NB4 (cell line): ENCODE results near the gene ISCA1.
"Not testable (repeated sequence)": the region's sequence is repeated elsewhere in the genome, so short reads cannot be mapped to it uniquely, and the experiment has no call there.

Source experiments
- DNase-seq: peaks from one replicate; pipeline ENCODE4 v3.0.0; 2010; ENCODE audit warnings: low read depth
- H3K4me3 ChIP-seq: one replicate; pipeline ENCODE4 v1.5.1; 2011; ENCODE audit warnings: mild to moderate bottlenecking, low read depth, low read length, moderate library complexity
- MYC ChIP-seq: IDR thresholded peaks from 2 replicates; pipeline ENCODE4 v1.6.1; 2011; ENCODE audit warnings: low read depth, low read length
- POLR2A ChIP-seq: IDR thresholded peaks from 2 replicates; pipeline ENCODE4 v1.6.1; 2011; ENCODE audit warnings: mild to moderate bottlenecking; ENCODE audit not compliant: insufficient read length; ENCODE audit errors: extremely low read depth
- TF ChIP-seq, protein P1 (sequence below): IDR thresholded peaks from 2 replicates; pipeline ENCODE4 v1.6.1; 2011; ENCODE audit warnings: low read depth, low read length
- TF ChIP-seq, protein P2 (sequence below): IDR thresholded peaks from one replicate; pipeline ENCODE4 v1.5.1; 2012; ENCODE audit warnings: low read depth, low read length

ISCA1 gene

DNA sequence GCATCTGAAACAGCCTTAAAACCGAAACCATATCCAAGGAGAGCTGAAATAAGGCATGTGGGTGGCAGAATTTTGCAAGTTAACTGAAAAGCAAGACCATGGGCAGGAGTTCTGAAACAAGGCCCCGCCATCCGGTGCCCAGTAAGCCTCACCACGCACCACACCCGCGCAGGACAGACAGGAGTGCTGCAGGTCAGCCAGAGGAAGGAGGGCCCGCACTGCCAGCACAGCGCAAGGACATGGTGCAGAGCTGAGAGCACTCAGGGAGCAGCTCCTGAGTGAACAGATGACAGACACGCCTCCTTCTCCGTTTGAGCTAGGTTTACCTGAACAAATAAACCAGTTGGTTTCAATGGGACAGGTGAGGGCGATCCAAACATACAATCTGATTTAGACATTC lies 16.5 kb upstream of the ISCA1 start:
- DNase-seq: no peak
- TF ChIP-seq, protein P1, sequence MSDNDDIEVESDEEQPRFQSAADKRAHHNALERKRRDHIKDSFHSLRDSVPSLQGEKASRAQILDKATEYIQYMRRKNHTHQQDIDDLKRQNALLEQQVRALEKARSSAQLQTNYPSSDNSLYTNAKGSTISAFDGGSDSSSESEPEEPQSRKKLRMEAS: no peak
- TF ChIP-seq MYC (no peak), POLR2A (no peak)
- TF ChIP-seq, protein P2, sequence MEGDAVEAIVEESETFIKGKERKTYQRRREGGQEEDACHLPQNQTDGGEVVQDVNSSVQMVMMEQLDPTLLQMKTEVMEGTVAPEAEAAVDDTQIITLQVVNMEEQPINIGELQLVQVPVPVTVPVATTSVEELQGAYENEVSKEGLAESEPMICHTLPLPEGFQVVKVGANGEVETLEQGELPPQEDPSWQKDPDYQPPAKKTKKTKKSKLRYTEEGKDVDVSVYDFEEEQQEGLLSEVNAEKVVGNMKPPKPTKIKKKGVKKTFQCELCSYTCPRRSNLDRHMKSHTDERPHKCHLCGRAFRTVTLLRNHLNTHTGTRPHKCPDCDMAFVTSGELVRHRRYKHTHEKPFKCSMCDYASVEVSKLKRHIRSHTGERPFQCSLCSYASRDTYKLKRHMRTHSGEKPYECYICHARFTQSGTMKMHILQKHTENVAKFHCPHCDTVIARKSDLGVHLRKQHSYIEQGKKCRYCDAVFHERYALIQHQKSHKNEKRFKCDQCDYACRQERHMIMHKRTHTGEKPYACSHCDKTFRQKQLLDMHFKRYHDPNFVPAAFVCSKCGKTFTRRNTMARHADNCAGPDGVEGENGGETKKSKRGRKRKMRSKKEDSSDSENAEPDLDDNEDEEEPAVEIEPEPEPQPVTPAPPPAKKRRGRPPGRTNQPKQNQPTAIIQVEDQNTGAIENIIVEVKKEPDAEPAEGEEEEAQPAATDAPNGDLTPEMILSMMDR: no peak
- no peak overlapping the region for H3K4me3 ChIP-seq

DNA sequence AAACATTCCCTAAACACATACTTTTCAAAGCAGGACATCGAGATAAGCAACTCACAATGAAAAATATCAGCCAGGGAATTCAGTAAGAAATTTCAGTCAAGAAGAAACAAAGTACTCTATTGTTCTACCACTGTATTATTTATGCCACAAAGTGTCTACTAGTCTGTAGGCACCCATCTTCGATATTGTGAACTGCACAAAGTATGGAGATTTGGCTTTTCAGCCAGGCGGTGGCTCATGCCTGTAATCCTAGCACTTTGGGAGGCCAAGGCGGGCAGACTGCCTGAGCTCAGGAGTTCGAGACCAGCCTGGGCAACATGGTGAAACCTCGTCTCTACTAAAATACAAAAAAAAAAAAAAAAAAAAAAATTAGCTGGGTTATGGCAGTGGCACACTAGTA lies 8.0 kb upstream of the ISCA1 start:
- DNase-seq, H3K4me3 ChIP-seq: not testable (repeated sequence)

DNA sequence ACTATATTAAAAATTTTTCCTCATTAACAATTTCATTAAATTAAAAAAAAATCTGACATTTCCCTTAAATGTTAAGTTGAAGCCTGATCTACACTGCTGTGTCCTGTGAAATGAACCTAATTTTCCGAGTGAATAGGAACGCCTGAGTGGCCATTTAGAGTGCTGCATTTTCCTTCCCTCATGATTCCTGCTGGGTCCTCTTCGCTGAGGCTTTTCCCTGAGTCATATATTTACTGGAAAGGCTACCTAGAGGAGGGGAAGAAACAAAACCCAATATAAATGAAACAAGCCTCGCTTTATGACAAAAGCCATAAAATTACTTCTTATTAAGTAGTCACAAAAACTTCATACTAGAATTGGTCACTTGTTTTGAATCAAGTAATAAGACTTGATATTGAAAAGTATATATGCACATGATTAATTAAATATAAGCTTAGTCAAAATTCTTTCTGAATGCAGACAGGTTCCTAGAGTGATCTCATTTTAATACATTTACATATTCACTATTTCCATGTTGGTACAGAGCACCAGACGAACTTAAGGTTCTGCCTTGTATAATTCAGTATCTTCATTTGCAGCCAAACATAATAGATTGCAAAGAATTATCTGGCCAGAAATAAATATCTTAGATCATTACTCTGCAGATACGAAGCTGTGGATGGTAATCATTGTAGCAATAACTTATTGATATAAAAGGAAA lies 6.3 kb upstream of the ISCA1 start:
- no peak for DNase-seq
- no peak for TF ChIP-seq POLR2A
- TF ChIP-seq MYC: no peak
- TF ChIP-seq, protein P1: no peak
- TF ChIP-seq, protein P2: no peak
- no peak overlapping the region for H3K4me3 ChIP-seq

DNA sequence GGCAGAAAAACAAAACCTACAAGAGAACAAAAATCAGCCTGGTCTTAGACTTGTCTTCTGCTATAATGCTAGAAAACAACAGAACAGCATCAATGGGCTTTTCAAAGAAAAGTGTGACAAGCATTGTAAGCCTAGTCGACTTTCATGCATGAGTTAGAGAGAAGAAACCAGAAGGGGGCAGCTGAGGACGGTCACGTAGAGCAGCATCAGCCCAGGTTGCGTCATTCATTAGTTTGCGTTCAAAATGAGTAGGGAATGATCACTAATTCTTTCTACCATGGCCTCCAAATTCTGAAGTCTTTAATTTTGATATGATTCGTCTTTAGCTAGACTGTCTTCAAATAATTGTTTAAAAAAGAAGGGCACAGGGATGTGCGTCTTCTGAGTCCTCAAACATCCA lies 4.7 kb upstream of the ISCA1 start:
- H3K4me3 ChIP-seq: no peak overlapping the region
- TF ChIP-seq, protein P2: peak; percentile 37
- TF ChIP-seq POLR2A: no peak
- peak; percentile 28; the same call in 1 of the 2 replicates for TF ChIP-seq MYC
- DNase-seq: peak; percentile 68

DNA sequence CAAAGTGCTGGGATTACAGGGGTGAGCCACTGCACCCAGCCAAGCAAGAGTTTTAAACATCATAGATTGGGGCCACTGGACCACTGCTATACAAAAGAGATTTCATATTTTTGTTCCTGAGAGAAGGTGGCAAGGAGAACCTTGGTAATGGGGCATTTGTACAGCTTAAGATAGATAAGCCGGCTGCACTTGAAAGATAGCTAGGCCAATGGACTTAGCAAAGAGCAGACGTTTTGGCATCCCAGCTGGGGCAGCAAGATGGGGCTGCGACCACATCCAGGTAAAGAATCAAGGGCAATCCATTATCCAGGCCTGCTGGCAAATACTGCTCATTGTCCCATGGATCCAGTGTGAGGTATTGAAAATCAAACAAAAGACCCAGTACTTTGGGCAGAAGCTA lies 3.9 kb upstream of the ISCA1 start:
- TF ChIP-seq POLR2A (no peak), MYC (no peak)
- TF ChIP-seq, protein P2: no peak
- TF ChIP-seq, protein P1: no peak
- no peak overlapping the region for H3K4me3 ChIP-seq
- DNase-seq: no peak

DNA sequence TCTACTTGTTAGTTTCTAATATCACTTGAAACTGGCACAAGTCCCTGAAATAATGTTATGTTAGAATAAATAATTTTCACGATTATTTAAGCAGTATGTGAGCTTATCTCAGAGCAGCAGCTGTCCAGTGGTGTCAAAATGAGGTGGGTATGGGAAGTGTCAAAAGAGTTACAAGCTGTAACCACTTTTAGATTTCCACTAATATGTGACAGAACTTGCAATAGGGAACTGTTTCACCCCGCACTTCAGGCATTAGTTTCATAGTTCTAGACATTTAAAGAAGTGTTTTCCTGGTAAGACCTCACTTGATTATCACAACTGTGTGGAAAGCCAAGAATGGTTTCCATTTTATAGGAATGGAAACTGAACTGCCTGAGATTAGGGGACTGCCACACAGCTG lies 2.9 kb upstream of the ISCA1 start:
- DNase-seq: no peak
- TF ChIP-seq MYC: no peak
- TF ChIP-seq POLR2A: no peak
- H3K4me3 ChIP-seq: no peak overlapping the region

DNA sequence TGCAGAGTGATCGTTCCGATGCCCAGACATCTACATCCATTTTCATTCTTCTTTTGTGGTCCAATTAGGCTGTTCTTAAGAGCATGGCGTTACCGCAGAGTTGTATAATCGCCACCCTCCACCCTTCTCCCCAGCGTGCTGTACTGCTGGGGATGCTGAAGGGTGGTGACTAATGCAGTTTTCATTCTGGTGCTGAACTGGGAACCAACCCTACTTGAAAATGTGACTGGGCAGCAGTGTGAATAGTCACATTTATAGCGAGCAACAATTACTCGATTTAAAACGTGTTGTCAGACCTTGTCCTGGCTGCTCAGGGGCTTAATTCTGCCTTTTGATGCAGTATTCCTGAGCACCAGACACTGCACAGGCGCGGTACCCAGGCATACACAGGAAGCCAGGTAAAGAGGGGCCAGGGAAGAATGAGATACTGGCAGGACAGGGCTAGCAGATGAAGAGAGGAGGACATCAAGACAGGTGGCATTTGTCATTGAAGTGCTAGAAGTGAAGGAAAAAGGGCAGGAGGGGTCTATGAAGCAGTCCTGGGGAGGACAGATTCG lies 719 bp upstream of the ISCA1 start:
- H3K4me3 ChIP-seq: peak overlapping the region; percentile 78
- DNase-seq: peak; percentile 88
- TF ChIP-seq MYC: peak; percentile 68
- TF ChIP-seq, protein P1: peak; percentile 70
- no peak for TF ChIP-seq POLR2A
